ENCODE data around the gene ITGA6. TPM values are rescaled to one million over a fixed set of nuclear protein-coding genes. Genes with fewer than 3 reads are reported as not detected.
A peak's percentile ranks its signal among the peaks of the same experiment; 100 is the strongest.

ITGA6 gene
- total RNA-seq, 2 experiments from 2014 or later, result 0.38 TPM; not detected in 1

DNA sequence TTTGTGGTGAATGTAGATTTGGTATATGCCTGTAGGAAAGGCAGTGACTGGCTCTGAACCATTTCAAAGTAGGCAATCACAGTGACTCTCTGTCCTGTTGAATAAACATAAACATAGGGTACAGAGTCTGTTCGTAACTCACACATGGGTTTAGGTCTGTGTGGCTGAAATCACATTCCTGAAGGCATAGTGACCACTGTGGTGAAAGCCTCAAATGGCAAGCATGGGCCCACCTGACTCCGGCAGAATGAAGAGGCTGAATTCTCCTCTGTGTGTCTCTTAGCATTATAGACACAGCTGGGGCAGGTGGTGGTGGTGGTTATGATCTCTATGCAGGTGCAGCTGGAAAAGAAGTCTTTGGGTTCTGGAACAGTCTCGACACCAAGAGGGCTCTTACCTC lies 61.2 kb downstream of the ITGA6 start:
- H3K9me3 ChIP-seq (ENCODE audit: low read length), result no peaks in the 10 kb centered on the region
- H2AFZ ChIP-seq (ENCODE audit: low read length), result no peak overlapping the region
- DNase-seq (ENCODE audit: low spot score), result no peak
- TF ChIP-seq EZH2phosphoT487 (IDR thresholded peaks at IDR 0.05; ENCODE audit: borderline replicate concordance, low read depth, low read length), result no peak
- TF ChIP-seq, protein P1, sequence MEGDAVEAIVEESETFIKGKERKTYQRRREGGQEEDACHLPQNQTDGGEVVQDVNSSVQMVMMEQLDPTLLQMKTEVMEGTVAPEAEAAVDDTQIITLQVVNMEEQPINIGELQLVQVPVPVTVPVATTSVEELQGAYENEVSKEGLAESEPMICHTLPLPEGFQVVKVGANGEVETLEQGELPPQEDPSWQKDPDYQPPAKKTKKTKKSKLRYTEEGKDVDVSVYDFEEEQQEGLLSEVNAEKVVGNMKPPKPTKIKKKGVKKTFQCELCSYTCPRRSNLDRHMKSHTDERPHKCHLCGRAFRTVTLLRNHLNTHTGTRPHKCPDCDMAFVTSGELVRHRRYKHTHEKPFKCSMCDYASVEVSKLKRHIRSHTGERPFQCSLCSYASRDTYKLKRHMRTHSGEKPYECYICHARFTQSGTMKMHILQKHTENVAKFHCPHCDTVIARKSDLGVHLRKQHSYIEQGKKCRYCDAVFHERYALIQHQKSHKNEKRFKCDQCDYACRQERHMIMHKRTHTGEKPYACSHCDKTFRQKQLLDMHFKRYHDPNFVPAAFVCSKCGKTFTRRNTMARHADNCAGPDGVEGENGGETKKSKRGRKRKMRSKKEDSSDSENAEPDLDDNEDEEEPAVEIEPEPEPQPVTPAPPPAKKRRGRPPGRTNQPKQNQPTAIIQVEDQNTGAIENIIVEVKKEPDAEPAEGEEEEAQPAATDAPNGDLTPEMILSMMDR (conservative IDR thresholded peaks at IDR 0.05; ENCODE audit: low read length), result no peak
- no peak overlapping the region for H3K27ac ChIP-seq (ENCODE audit: low read depth, low read length, poor library complexity, severe bottlenecking)
- H3K4me1 ChIP-seq (ENCODE audit: insufficient read depth, low read length, poor library complexity, severe bottlenecking), result peaks cover 6% of the 10 kb centered on the region
- intact Hi-C loops (cut with micrococcal nuclease; ENCODE audit: unreplicated experiment), result no loop called here
- BruUV-seq (replicated peaks), result no TSS peak
- no peaks in the 10 kb centered on the region for H3K79me2 ChIP-seq (ENCODE audit: insufficient read depth, low read depth, low read length)
- no peak overlapping the region for H3K4me2 ChIP-seq (ENCODE audit: low read length)
- H3K9me2 ChIP-seq (ENCODE audit: insufficient read depth, low read length), result no peaks in the 10 kb centered on the region
- ChIA-PET POLR2A (no interaction called here), CTCF (ENCODE audit: unreplicated experiment) (no interaction called here)
- H3K4me3 ChIP-seq (ENCODE audit: low read depth, low read length, poor library complexity, severe bottlenecking), result no peak overlapping the region
- H3K36me3 ChIP-seq (ENCODE audit: insufficient read depth, low read length), result no peaks in the 10 kb centered on the region
- H4K20me1 ChIP-seq (ENCODE audit: insufficient read depth, low read length), result no peaks in the 10 kb centered on the region

DNA sequence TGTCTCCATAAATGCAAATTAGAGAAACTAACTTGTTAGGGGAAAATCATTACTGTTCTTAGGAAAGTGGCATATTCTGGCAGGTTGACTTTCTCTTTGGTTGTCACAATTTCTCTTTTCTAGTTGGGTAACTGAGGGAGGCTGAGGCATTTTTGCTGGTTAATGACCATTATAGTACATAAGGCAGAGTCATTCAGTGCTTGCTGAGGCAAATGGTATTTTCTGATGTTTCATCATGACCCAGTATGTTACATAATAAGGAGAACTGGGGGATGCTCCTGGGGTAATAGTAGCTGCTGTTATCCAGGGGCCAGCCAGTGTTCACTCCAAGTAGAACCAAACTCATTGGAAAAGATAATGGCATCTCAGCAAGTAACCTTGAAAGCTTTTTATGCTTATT lies 62.3 kb downstream of the ITGA6 start:
- H3K4me1 ChIP-seq (ENCODE audit: insufficient read depth, low read length, poor library complexity, severe bottlenecking), result peaks cover 6% of the 10 kb centered on the region
- no peak for DNase-seq (ENCODE audit: low spot score)
- POLR2A ChIA-PET, result interaction anchor here (0.6 kb wide), 1 partner anchor 324 kb away, joined by 4 read pairs; no protein-coding TSS in a partner anchor
- no peaks in the 10 kb centered on the region for H3K9me3 ChIP-seq (ENCODE audit: low read length)
- CTCF ChIA-PET (ENCODE audit: unreplicated experiment), result no interaction called here
- H2AFZ ChIP-seq (ENCODE audit: low read length), result no peak overlapping the region
- BruUV-seq (replicated peaks), result no TSS peak
- no peaks in the 10 kb centered on the region for H3K36me3 ChIP-seq (ENCODE audit: insufficient read depth, low read length)
- H3K4me2 ChIP-seq (ENCODE audit: low read length), result no peak overlapping the region
- H3K9me2 ChIP-seq (ENCODE audit: insufficient read depth, low read length), result no peaks in the 10 kb centered on the region
- H3K4me3 ChIP-seq (ENCODE audit: low read depth, low read length, poor library complexity, severe bottlenecking), result no peak overlapping the region
- TF ChIP-seq, protein P1 (conservative IDR thresholded peaks at IDR 0.05; ENCODE audit: low read length), result no peak
- no peak for TF ChIP-seq EZH2phosphoT487 (IDR thresholded peaks at IDR 0.05; ENCODE audit: borderline replicate concordance, low read depth, low read length)
- H3K79me2 ChIP-seq (ENCODE audit: insufficient read depth, low read depth, low read length), result no peaks in the 10 kb centered on the region
- intact Hi-C loops (cut with micrococcal nuclease; ENCODE audit: unreplicated experiment), result no loop called here
- H4K20me1 ChIP-seq (ENCODE audit: insufficient read depth, low read length), result no peaks in the 10 kb centered on the region
- H3K27ac ChIP-seq (ENCODE audit: low read depth, low read length, poor library complexity, severe bottlenecking), result no peak overlapping the region

DNA sequence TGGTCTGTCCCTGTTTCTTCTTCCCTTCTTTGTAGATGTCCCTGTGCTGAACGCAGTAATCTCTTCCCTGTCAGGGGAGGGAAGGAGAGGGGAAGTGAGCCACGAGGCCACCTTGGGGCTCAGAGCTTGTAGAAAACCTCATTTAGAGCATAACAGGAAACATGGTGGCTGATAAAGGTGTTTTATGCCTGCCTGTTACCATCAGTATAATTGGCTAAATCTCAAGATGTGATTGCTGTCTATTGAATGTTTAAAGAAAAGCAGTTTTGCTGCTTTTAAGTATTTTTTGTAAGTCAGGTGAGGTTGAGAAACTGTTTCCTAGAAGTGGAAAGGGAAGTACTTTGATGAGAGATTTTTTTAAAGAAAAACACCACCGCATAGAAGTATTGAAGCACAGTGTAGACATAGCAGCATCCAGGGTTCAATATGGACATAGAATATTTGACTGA lies 68.8 kb downstream of the ITGA6 start:
- Histone ChIP-seq H3K9me3 (ENCODE audit: low read length) (no peaks in the 10 kb centered on the region), H3K79me2 (ENCODE audit: insufficient read depth, low read depth, low read length) (no peaks in the 10 kb centered on the region), H3K4me1 (ENCODE audit: insufficient read depth, low read length, poor library complexity, severe bottlenecking) (peaks cover 13% of the 10 kb centered on the region), H3K9me2 (ENCODE audit: insufficient read depth, low read length) (no peaks in the 10 kb centered on the region), H3K27ac (ENCODE audit: low read depth, low read length, poor library complexity, severe bottlenecking) (no peak overlapping the region), H3K4me2 (ENCODE audit: low read length) (no peak overlapping the region), H4K20me1 (ENCODE audit: insufficient read depth, low read length) (no peaks in the 10 kb centered on the region), H2AFZ (ENCODE audit: low read length) (0 out of 2 replicates have a peak overlapping the region, but pooled peaks have one; percentile 7), H3K36me3 (ENCODE audit: insufficient read depth, low read length) (no peaks in the 10 kb centered on the region), H3K4me3 (ENCODE audit: low read depth, low read length, poor library complexity, severe bottlenecking) (no peak overlapping the region)
- POLR2A ChIA-PET, result no interaction called here
- no peak for TF ChIP-seq EZH2phosphoT487 (IDR thresholded peaks at IDR 0.05; ENCODE audit: borderline replicate concordance, low read depth, low read length)
- peak; percentile 11 for DNase-seq (ENCODE audit: low spot score)
- no TSS peak for BruUV-seq (replicated peaks)
- CTCF ChIA-PET (ENCODE audit: unreplicated experiment), result no interaction called here
- intact Hi-C loops (cut with micrococcal nuclease; ENCODE audit: unreplicated experiment), result no loop called here

All from OCI-LY7 (cell line).